GM18909 (cell line): ENCODE results near the gene PDE10A.
"Not testable (repeated sequence)": the region's sequence is repeated elsewhere in the genome, so short reads cannot be mapped to it uniquely, and the experiment has no call there.

Experiments used
- ATAC-seq: cut with Tn5 transposase; IDR thresholded peaks from one replicate; pipeline ENCODE4 v1.9.1; 2021; ENCODE audit warnings: mild to moderate bottlenecking; ENCODE audit not compliant: unreplicated experiment, poor library complexity

Gene PDE10A

DNA sequence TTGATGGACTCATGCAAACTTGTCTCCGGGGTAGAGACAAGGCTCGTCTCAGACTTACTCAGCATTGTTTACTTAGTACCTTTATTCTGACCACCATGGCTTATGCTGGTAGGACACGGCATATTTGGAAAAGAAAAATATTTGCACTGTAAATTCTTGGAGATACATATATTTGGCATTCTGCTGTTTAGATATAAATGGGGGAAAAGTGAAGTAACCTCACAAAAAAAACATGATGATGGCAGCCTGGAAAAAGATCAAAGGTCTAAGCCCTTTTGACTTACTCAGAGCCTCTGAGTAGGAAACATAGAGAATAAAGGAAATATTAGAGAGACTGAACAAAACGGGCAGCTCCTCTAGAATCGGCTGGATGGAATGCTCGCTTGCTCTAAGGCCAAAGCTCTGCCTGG, 32.5 kb downstream of the PDE10A start:
- ATAC-seq = no peak

DNA sequence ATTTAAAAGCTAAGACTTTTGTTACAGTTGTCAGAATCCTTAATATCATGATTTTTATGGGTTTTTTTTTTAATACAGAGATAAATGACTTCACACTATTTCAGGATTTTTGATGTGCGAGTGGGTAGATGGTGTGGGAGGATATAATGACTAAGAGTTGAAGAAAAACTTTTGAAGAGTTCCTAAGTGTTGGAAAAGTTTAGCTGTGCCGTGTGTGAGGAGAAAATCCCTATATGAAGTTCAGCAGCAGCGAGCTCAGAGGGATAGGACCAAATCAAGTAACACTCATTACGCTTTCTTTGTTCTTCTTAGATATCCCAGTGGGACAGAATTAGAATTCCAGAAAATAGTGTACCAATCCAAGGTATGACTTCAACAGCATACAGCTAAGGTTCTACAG, 34.1 kb downstream of the PDE10A start:
- ATAC-seq = no peak

- ATAC-seq = no peak
Observed at GRCh38 chr6:165627366-165627765, 35.7 kb downstream of the PDE10A start.

DNA sequence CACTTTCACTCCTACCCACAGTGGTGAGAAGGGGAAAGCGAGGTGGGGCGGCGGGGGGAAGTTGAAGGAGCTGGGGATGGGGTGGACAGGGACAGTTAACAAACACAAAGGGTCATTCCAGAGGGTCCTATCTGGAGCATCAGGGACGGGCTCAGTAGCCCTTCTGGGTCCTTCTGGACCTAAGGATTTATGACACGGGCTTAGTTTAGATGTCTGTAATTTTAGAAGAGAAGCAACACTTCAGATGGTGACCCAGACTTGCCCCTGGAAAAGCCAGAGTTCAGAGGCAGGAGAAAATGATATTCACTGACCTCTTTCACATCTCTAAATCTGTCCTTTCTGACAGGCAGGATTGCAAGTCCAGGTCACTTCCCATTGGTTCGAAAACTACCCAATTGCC, 36.3 kb downstream of the PDE10A start:
- ATAC-seq = no peak

- ATAC-seq = no peak
Observed at GRCh38 chr6:165624871-165625639, 38.0 kb downstream of the PDE10A start.

- no peak for ATAC-seq
Observed at GRCh38 chr6:165621940-165622339, 41.1 kb downstream of the PDE10A start.

DNA sequence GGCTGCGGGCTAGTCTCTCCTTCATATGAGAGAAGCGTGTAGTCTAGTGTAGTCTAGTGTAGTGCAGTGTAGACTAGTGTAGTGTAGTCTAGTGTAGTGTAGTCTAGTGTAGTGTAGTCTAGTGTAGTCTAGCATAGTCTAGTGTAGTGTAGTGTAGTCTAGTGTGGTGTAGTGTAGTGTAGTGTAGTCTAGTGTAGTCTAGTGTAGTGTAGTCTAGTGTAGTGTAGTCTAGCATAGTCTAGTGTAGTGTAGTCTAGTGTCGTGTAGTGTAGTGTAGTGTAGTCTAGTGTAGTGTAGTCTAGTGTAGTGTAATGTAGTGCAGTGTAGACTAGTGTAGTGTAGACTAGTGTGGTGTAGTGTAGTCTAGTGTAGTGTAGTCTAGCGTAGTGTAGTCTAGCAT, 44.1 kb downstream of the PDE10A start:
- ATAC-seq = not testable (repeated sequence)

GRCh38 chr6:165618241-165618640, 44.8 kb downstream of the PDE10A start:
- no peak for ATAC-seq

- ATAC-seq = no peak
Observed at GRCh38 chr6:165617528-165617927, 45.5 kb downstream of the PDE10A start.

DNA sequence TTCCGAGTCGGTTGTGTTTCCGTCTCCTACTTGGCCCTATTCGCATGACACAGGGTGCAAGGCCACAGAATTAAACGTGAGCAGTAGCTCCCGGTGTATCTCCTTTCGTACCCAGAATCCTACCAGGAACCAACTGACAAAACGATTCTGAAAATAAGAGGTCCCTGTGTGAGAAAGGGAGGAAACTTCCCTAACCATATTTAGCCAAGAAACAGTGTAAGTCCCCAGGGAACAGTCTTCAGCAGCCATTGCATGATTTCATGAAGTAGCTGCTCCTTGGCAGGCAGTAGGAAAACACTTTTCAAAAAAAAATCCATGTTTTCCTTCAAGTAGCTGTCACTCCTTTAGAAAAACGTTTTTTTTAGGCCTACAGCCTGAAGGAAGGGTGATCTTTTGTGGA, 46.9 kb downstream of the PDE10A start:
- no peak for ATAC-seq

DNA sequence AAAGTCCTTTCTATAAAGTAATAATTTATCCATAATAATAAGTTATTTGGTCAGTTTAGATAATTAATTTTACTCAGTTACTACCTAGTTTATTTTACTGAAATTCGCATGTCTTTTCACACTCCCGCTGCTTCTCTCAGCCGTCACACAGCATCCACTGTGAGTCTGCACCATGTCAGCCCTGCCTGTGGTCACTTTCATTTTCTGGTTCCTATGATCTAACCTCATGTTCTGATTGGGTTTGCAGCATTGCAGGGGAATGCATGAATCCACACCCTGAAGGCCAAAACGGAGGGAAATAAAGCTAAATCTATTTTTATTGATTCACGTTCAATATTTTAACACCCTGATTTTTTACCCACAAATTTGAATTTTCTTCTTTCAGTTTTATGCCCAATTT, 47.4 kb downstream of the PDE10A start:
- peak; percentile 82 for ATAC-seq

- ATAC-seq = no peak
Observed at GRCh38 chr6:165611294-165611693, 51.7 kb downstream of the PDE10A start.

- not testable (repeated sequence) for ATAC-seq
Observed at GRCh38 chr6:165608577-165608976, 54.5 kb downstream of the PDE10A start.

- ATAC-seq = no peak
Observed at GRCh38 chr6:165606740-165607008, 56.4 kb downstream of the PDE10A start.

- no peak for ATAC-seq
Observed at GRCh38 chr6:165605901-165606739, 56.9 kb downstream of the PDE10A start.

DNA sequence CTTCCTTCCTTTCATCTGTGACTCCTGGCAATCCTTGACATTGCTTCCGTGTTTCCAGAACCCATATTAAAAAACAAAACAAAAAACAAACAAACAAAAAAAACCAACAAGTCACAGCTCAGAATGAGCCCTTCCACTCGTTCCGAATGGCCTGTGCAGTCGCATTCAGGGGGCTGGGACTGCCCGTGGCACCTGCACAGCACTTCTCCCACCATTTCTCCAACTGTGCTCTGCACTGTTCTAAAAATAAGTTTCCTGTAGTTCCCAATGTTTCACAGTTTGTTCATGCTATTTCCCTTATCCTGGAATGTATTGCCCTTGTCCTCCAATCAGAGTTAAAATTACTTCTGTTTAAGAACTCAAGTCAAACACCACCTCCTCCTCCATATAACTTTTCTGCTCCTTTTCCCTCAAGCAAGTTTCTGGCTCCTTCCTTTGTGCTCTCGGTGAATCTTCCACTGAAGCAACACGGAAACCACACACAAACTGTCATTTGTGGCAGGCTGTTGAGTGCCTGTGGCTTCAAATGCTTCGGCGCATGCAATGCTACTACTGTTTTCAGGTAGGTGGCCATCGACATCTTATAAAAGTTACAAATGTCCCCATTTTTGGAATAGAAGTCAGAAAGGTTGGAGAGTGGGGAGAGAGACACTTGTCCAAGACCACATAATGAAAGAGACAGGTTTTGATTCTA, 57.7 kb downstream of the PDE10A start:
- ATAC-seq = no peak

DNA sequence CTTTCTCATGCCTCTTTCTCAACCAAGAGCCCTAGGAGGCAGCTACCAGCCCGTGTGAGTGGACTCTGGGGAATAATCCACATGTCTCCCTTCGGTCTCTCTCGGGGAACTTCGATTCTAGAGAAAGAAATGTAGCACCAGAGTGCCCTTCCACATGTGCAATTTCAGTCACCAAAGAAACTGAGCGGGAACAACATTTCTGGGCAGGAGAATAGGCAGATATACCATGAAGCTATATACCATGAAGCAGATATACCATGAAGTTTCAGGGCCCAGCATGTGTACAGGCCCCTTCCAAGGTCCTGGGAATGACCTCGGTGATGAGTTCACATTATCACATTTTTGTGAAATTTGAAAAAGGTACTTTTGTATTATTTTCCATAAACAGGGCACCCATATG, 60.8 kb downstream of the PDE10A start:
- ATAC-seq = no peak

DNA sequence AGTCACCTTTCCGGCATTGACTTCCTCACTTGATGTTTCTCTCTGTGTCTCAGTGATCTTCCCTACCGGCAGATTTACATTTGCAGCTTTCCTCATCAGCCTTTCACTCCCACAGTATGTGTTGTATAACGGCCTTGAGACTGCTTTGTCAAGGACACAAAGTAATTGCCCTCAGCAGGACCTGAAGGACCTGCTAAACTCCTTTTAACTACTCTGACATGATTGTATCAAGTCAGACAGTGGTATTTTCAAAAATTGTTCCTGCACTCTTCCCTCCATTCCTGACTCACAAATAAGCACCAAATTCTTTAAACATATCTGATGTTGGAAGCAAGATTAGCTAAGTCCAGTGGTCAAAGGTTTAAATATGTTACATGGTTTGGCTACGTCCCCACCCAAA, 62.4 kb downstream of the PDE10A start:
- ATAC-seq = no peak

- ATAC-seq = no peak
Observed at GRCh38 chr6:165599596-165600487, 63.2 kb downstream of the PDE10A start.

- ATAC-seq = no peak
Observed at GRCh38 chr6:165599121-165599520, 63.9 kb downstream of the PDE10A start.
